COLO829 (cell line): ENCODE results near the gene IGSF21.

Experiments
- DNase-seq: peaks from one replicate; pipeline ENCODE4 v3.0.0; 2012; ENCODE audit warnings: low spot score

Gene IGSF21

DNA sequence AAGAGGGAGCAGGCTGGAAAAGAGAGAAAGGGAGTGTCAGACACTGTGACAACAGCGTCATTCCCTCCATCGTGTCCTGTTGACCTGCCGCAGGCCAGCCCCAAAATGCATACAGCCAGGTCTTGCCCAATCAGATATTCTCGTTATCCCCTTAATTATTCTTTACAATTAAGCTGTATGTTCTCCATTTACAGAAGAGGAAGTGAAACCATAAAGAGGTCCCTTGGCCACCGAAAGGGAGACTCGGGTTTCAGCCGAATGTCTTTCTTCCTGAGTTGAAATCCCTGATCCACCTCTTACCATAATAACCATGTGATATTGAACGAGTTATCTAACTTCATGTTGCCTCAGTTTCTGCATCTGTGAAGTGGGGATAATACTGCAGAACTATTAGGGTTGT lies 70.5 kb downstream of the IGSF21 start:
- no peak for DNase-seq

DNA sequence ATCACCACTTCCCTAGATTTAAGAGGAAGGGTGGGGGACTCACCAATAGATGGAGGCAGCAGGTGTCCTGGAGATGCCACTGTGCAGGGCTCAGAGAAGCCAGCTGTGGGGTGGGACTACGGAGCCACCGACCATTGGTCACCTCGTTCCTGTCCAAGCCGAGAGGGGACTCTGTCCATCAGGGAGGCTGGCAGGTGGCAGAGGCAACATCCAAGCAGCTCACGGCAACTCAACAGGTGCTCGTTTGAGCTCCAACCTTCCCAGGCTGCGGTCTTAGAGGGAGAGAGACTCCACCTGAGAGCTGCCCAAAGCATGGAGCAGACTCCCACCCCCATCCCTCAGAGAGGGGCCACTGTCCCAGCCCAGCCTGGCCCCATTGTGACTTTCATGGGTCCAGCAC lies 71.4 kb downstream of the IGSF21 start:
- DNase-seq, result no peak

DNA sequence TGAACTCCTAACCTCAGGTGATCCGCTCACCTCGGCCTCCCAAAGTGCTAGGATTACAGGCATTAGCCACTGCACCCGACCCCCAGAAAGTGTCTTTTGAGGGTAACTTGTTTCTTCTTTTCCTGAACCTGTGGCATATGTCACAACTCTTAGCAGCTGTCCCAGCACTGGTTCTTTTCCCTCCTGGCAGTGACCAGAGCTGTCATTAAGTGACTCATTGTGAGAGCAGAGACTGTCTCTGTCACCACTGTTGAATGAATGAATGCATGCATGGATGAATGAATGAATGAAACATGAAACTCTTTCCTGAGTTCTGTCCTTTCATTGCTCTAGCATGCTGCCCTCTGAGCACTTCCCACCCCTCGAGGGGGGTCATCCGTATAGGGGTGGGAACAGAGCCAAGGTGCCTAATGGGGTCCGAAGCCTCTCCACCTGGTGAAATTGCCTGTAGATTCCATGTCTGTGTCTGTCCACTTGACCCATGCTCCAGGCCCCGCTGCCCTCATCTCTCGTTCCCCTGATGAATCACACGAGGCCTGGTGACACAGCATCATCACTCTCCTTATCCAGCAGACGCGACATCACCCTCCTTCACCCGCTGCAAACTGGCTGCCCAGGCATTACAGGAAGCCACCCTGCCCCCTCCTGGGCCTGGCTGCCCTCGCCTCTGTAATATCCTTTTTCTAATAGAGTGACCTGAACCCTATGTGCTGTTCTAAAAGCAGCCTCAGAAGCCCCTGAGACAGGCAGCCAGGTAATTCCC lies 75.0 kb downstream of the IGSF21 start:
- no peak for DNase-seq

DNA sequence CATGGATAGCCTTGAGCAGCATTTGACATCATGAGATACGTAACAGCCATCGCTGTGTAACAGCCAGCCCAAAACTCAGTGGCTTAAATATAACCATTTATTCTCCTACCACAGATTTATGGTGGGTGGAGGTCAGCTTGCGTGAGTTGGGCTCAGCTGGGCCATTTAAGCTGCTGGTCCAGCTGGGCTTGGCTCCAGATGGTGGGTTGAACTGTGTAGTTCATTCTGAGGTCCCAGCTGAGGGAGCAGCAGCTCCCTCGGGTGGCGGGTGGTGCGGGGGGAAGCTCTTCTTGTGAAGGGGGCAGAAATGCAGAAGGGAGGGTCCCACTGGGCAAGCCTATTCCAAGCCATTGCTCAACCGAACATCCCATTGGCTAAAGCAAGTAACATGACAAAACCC lies 75.9 kb downstream of the IGSF21 start:
- no peak for DNase-seq

DNA sequence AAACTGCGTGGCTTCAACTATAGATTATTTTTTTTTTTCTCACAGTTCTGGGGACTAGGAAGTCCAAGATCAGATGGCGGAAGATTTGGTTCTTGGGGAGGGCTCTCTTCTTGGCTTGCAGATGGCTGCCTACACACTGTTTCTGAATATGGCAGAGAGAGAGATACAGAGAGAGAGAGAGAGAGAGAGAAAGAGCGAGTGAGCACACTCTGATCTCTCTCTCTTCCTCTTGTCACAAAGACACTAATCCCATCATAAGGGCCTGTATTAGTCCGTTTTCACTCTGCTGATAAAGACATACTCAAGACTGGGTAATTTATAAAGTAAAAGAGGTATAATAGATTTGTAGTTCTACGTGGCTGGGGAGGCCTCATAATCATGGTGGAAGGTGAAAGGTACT lies 79.5 kb downstream of the IGSF21 start:
- no peak for DNase-seq

DNA sequence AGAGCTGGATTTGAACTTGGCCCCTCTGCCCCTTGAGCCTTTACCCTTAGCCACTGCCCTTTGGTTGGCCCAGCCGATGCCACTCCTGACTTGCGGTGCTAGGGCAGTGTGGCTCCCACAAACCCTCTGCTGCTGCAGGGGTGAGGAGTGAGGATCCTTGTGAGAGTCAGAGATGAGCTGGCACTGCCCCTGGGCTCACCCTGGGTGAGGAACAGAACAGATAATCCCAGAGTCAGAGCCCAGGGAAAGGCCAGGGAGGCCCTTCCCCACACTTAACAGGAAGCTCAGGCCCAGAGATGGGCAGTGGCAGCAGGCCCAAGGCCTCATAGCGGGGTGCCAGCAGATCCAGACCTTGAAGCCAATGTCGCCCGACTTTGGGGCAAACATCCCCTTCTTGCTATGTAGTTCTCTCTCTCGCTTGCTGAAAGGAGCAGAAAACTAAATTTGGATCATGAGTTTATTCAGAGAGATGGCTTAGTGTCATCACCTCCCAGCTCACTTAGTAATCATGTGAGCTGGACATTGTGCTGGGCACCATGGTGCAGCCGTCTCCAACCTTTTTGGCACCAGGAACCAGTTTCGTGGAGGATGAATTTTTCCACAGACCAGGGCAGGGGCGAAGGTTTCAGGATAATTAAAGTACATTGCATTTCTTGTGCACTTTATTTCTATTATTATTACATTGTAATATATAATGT lies 81.4 kb downstream of the IGSF21 start:
- no peak for DNase-seq

DNA sequence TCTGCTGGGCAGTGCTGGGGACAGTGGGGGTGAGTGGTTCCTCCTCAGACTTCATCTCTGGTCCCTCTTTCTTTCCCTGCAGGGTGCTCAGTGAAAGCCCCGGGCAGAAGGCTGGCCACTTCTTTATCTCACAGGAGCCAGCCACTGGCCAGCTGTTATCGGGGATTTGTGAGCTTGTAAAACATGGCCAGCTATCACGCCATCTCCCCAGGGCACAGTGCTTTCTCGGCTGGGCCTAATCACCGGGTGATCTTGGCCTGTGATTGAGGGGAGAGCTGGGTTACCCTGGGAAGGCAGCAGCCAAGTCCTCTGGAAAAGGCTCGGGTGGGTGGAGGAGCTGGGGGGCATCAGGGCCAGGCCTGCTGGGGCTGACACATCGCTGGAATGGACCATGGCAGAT lies 83.0 kb downstream of the IGSF21 start:
- no peak for DNase-seq

DNA sequence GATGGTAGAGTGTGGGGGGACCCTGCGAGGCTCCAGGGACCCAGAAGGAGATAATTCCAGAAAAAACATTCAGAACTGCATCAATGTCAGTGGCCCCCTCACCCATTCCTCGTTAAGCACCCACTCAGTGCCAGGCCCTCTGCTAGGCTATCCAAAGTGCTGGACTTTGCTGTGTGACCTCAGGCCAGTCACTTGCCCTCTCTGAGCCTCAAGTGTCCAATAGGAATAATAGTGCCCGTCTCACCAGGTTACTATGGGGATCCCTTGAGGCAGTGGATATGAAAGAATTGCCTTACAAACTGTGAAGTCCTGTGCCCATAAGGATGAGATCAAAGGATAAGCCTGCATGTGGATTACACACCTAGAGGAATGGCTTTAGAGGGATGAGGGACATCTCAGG lies 83.4 kb downstream of the IGSF21 start:
- DNase-seq, result no peak

DNA sequence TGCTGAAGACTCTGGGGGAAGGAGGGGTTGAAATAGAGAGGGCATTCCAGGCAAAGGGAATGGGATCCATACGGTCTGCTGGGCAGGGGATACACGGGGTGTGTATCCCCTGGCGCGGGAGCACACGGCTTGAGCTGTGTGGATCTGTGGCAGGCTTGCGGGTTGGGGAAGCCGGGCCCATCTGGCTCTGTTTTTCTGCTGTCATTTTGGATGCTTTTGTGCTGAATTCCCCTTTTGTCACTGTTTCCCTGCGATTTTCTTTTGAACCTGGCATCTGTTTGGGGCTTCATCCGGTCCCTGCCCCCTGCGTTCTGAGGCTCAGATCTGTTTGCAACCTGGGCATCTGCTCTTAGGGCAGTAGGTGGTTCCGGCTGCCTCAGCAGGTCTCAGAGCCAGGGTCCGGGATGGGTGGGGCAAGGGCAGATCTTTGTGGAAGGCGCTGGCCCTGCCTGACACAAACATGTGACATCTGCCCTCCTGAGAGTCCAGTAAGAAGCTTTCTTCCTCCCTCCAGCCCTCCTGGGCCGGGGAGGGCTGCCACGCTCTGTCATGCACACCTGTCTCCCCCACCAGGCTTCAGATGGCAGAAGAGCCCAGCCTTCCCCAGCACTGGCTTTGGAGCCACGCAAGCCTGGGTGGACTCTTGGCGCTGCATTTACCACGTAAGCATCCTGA lies 84.0 kb downstream of the IGSF21 start:
- DNase-seq, result no peak

DNA sequence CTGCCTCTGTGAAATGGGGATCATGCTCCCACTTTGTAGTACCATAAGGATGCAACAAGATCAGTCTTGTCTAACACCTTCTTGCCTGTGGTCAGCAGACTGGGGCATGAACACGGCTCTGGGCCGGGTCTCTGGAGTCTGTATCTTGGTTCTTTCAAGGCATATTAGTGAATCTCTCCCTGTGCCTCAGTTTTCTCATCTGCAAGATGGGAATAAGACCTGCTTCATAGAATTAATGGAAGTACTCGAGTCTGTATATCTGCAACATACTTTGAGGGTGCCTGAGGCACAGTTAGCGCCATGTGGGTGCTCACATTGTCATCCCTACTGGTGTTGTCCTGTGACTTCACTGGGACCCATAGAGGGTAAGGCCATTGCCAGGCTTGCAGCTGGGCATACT lies 84.6 kb downstream of the IGSF21 start:
- no peak for DNase-seq

DNA sequence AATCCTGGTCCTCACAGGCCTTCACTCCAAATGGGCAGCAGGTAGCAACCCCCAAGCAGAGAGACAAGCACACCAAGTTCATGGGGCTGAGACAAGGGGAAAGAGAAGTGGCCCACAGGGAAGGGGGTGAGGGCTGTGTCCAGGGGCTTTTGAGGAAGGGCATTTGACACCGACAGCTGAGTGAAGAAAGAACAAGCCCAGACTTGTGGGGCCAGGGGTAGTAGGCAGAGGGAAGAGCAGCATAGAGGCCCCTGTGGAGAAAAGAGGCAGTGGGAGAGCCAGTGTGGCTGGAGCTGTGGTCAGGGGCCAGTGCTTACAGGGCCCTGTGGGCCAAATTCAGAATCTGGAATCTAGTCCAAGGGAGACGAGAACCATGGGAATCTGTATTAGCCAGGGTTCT lies 85.4 kb downstream of the IGSF21 start:
- DNase-seq, result no peak

DNA sequence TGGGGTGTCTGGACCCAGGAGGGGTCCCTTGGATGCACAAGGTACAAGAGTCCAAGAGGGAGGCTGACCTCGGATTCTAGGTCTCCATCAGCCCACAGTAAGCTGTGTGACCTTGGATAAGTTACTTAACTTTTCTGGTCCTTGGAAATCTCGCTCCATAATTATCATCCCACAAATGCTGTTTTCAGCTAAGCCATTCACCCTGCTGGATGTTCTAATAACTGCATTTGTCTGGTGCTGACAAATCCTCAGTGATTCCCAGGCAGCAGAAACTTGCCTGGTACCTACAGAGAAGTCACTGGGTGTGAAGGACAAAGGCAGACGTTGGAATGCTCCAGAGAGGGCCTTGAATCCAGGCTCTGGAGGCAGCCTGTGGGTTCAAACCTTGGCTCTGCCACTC lies 89.7 kb downstream of the IGSF21 start:
- DNase-seq, result no peak

DNA sequence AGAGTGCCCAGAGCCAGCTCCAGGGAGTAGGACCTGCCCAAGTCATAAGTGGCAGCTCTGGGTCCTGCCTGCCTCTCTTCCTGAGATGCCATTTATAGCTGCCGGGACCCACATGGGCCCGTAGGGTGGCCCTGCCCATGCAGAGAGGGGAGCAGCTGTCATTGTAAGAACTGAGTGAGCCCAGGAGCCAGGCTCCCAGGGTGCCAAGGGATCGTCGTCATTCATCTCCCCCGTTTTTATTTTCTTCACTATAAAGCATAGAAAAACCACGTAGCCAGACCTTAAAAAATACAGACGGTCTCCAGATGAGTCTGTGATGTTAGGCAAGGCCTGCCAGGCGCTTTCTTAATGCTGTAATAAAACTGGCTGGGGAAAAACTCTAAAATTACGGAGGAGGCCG lies 90.7 kb downstream of the IGSF21 start:
- no peak for DNase-seq

DNA sequence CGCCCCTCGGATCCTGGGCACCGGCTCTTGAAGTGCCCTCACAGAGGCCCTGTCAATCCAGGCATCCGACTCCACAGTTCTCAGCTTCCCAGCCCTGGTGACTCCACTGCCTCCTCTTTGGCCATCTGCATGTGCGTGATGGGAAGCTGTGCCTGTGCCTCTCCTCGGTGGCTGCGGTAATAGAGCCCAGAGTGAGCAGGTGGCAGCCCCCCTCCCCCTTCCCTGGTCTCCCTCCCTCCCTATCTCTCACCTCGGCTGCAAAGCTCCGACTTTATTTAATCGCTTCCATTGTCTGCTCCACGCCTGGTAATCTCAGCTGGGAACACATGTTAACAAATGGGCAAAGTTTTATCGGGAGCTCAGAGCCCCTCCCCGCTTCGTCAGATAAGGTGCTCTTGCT lies 91.9 kb downstream of the IGSF21 start:
- no peak for DNase-seq

DNA sequence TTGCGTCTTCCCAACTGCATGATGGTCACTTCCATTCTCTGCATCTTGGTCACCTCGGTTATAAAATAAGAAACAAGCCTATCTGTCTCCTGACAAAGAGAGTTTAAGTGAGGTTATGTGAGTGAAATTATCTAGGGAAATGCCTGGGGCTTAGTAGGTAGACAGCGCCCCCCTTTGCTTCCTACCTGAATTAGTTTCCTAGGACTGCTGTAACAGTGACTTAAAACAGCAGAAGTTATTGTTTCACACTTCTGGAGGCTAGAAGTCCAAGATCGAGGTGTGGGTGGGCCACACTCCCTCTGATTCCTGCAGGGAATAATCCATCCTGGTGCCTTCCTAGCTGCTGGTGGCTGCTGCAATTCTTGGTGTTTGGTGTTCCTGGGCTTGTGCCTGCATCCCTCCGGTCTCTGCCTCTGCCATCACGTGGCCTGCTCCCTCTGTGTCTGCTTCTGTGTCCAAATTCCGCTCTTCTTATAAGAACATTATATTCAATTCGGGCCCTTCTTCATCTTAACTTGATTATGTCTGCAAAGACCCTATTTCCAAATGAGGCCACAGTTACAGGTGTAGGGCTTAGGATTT lies 92.6 kb downstream of the IGSF21 start:
- DNase-seq, result no peak

DNA sequence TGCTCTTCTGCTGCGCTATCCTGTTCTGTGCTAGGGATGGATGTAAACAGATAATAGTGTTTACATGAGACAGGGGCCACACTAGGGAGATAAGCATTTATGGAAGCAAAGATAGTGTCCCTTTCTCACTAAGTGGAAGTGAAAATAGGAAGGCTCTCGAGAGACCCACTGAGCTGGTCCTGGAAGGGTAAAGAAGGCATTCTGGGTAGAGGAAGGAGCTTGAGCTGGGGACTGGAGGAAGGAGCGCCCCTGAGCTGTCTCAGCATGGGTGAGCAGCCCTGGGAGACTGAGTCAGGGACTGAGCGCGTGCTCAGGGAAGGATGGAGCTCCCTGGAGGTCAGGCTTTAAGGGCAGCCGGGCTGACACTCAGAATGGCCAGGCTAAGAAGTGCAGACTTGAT lies 93.3 kb downstream of the IGSF21 start:
- DNase-seq, result no peak

DNA sequence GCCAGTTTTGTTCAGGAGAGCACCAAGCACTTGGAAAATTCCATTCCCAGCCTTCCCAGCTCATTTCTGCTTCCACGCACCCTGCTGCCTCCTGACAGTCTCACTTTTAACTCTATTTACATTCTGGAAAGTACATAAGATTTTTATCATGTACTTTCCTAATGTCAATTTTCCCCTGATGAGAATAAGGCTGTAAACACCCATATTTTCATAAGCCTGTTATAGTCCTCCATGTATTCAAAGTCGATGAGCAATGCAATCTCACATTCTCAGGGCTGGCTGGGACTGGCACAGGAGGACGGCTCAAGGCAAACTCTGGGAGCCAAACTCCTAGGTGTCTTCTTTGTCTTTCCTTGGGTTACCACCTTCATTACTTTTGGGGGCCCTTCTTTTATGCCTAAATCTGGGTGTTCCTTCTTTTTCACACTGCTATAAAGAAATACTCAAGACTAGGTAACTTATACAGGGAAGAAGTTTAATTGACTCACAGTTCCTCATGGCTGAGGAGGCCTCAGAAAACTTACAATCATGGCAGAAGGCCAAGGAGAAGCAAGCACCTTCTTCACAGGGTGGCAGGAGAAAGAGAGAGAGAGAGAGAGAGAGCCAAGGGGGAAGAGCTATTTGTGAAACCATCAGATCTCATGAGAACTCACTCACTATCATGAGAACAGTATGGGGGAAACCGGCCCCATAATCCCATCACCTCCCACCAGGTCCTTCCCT lies 94.6 kb downstream of the IGSF21 start:
- DNase-seq, result no peak

DNA sequence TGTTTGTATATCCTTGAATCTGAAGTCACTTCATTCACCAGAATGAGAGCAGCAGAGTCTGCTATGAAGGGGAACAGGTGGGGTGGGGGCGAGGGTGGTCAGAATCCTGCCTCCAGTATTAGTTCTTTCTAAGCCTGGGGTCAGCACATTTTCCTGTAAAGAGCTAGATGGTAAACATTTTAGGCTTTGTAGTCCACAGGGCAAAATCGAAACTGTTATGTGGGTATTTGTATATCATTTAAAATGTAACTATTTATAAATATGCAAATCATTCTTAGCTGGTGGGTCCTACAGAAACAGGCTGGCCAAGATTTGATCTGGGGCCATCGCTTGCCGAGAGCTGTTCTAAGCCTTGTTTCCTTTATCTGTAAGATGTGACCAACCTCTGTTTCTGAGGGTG lies 96.0 kb downstream of the IGSF21 start:
- no peak for DNase-seq

DNA sequence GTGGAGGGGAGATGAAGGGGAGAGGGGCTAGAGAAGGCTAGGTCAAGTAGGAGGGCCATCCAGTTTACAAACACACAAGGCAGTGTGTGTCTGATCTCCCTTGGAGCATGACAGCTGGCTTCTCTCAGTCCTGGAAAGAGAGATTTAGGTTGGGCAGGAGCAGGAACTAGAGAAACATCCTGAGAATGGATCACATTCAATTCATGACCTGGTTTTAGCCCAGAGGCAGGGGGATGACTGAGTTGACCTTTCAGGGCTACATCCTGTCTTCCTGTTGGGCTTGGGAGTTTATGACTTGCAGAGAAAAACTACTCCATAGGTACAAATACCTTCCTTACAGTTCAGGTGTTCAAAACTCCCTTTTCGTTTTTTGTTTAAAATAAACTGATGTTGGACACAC lies 97.0 kb downstream of the IGSF21 start:
- DNase-seq, result no peak

DNA sequence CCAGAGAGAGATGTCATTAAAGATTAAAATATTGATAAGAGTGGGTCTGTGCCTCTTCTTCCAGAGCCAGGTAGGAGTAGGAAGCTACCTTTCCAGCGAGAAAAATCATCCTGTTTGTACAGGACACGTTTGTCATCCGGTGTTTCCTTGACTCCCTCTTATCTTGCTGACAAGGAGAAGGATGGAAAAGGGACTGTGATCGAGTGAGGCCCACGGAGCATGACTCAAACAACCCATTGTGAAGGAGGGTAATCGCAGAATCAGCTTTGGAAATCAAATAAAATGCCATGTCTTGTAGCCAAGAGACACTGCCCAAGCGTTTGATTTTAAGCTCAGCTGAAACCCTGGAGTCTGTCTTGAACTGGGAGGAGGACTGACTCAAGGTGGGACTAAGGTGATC lies 97.7 kb downstream of the IGSF21 start:
- no peak for DNase-seq

DNA sequence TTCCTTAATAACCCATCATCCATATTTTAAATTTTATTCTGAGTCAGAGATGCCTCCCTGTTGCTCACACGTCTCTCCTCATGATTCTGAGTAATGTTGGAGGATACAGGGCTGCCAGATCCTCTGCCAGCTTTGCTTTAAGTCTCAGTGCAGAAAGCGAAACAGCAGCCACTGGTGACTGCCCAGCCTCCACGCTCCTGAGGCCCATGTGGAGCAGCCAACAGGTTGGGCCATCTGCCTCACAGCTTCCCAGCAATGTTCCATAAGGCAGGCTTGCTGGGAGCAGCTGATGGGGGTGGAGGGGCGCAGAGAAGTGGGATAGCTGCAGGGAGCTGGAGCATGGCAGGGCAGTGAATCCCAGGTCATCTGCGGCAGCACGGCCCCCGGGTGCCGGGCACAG lies 104.2 kb downstream of the IGSF21 start:
- no peak for DNase-seq

DNA sequence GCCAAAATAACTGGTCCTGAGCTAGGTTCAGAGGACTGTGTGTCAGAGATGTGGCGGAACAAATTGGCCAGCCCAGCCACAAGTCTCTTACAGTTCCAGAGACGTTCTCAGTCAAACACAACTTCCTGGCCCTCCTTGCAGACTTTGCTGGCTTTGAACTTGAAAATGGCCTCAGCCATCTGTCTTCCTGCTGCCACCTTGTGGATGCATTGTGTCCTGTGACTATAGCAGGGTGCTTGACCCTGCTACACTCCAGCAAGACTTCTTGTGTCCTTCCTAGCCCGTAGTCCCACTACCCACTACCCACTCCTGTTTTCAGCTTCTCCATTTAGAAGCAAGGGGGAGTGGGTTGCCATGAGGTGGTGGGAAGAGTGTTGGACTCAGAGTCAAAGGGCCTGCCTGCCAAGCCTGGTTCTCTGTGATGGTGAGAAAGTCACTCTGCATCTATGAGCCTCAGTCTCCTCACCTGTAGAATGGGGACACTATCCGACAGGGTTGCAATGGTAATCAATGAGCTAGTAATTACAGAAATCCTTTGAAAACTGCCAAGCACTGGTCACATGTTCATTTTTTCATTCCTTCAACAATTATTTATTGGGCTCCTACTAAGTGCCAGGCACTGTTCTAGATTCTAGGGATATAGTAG lies 109.9 kb downstream of the IGSF21 start:
- no peak for DNase-seq
